HFFc6 (cell line): ENCODE results near the gene CDC20. TPM values are rescaled to one million over a fixed set of nuclear protein-coding genes. Genes with fewer than 3 reads are reported as not detected.

ENCODE experiments used
- DNase-seq: peaks from one replicate; pipeline ENCODE4 v3.0.0-alpha.2; 2018
- H3K27ac Mint-ChIP-seq: 2 replicates; pipeline ENCODE4 v1.8.0; 2020; ENCODE audit warnings: mild to moderate bottlenecking, mixed read lengths
- H3K27me3 Mint-ChIP-seq: 2 replicates; pipeline ENCODE4 v1.8.0; 2021; ENCODE audit warnings: mild to moderate bottlenecking, moderate library complexity, mixed read lengths; ENCODE audit not compliant: insufficient read depth
- H3K36me3 Mint-ChIP-seq: 2 replicates; pipeline ENCODE4 v1.8.0; 2021; ENCODE audit warnings: low read depth, mixed read lengths
- H3K4me1 Mint-ChIP-seq: 2 replicates; pipeline ENCODE4 v1.8.0; 2020; ENCODE audit warnings: low read depth, mixed read lengths
- H3K4me3 Mint-ChIP-seq: 2 replicates; pipeline ENCODE4 v1.8.0; 2020; ENCODE audit warnings: mild to moderate bottlenecking, moderate library complexity, mixed read lengths
- H3K9me3 Mint-ChIP-seq: 2 replicates; pipeline ENCODE4 v1.8.0; 2020; ENCODE audit warnings: mild to moderate bottlenecking, mixed read lengths
- total RNA-seq, 6 experiments: library from RNA; stranded (reverse); fragmentation: NEBNext Ultra II Directional; extraction: Animal tissue kit (Norgen Biotek cat#: 25700); gene quantifications; 2 replicates in 1 of 6; 3 replicates in 5 of 6; pipeline ENCODE4 v1.2.3, GENCODE V29; 2021
- TF ChIP-seq, protein P1 (sequence below): fragments of 200-600 bp; sonication (generic); IDR thresholded peaks from 2 replicates; pipeline ENCODE4 v1.5.0; 2021; ENCODE audit warnings: antibody characterized with exemption, mild to moderate bottlenecking

The CDC20 gene
- total RNA-seq, 6 experiments from 2014 or later, result 87.0 to 221 (median 183) TPM

DNA sequence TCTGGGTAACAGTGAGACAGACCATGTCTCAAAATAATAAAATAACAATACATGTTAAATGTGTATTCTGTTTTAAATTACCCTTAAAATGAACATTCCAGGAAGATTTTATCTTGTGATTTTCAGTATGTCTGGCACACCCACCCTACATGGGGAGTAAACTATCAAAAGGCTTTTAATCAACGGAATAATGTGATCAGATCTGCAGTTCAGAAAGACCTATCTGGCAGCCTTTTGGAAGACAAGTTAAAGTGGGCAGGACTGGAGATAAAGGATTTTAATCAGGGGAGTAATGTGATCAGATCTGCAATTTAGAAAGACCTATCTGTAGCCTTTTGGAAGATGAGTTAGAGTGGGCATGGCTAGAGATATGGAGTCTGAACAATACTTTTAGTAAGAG, 20.7 kb downstream of the CDC20 start:
- Mint-ChIP-seq H3K27ac (no peak overlapping the region), H3K4me3 (no peak overlapping the region), H3K27me3 (peaks cover 5% of the 10 kb centered on the region), H3K4me1 (peaks cover 27% of the 10 kb centered on the region), H3K9me3 (no peaks in the 10 kb centered on the region), H3K36me3 (peaks cover 41% of the 10 kb centered on the region)
- TF ChIP-seq, protein P1, sequence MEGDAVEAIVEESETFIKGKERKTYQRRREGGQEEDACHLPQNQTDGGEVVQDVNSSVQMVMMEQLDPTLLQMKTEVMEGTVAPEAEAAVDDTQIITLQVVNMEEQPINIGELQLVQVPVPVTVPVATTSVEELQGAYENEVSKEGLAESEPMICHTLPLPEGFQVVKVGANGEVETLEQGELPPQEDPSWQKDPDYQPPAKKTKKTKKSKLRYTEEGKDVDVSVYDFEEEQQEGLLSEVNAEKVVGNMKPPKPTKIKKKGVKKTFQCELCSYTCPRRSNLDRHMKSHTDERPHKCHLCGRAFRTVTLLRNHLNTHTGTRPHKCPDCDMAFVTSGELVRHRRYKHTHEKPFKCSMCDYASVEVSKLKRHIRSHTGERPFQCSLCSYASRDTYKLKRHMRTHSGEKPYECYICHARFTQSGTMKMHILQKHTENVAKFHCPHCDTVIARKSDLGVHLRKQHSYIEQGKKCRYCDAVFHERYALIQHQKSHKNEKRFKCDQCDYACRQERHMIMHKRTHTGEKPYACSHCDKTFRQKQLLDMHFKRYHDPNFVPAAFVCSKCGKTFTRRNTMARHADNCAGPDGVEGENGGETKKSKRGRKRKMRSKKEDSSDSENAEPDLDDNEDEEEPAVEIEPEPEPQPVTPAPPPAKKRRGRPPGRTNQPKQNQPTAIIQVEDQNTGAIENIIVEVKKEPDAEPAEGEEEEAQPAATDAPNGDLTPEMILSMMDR, result no peak
- DNase-seq, result no peak

DNA sequence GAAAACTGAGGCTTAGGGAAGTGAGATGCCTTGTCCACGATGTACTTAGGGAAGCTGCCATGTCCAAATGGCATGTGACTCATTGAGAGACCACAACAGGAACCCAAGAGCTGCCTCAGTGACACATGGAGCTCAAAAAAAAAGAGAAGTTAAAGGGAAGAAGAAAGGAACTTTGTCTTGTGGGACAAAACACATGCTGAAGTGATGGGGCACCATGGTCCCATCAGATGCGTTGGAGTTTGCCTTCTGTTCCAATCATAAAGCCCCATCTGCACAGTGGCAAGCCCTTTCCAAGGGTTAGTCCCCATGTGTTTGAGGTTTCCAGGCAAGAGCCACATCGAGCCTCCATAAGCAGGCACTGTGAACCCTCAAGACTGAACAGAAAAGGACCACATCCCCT, 22.8 kb downstream of the CDC20 start:
- peaks cover 28% of the 10 kb centered on the region for H3K4me1 Mint-ChIP-seq
- H3K36me3 Mint-ChIP-seq, result peaks cover 42% of the 10 kb centered on the region
- H3K4me3 Mint-ChIP-seq, result no peak overlapping the region
- H3K9me3 Mint-ChIP-seq, result no peaks in the 10 kb centered on the region
- DNase-seq, result no peak
- H3K27me3 Mint-ChIP-seq, result peaks cover 5% of the 10 kb centered on the region
- TF ChIP-seq, protein P1, result no peak
- peak overlapping the region; percentile 48 for H3K27ac Mint-ChIP-seq

- H3K9me3 Mint-ChIP-seq, result no peaks in the 10 kb centered on the region
Measured at GRCh38 chr1:43382027-43382779, 23.4 kb downstream of the CDC20 start.

GRCh38 chr1:43383449-43383848, 24.7 kb downstream of the CDC20 start:
- no peak for DNase-seq
- no peak overlapping the region for H3K4me3 Mint-ChIP-seq
- H3K9me3 Mint-ChIP-seq, result no peaks in the 10 kb centered on the region
- H3K4me1 Mint-ChIP-seq, result peaks cover 46% of the 10 kb centered on the region
- 0 out of 2 replicates have a peak, but pooled peaks cover 3% of the 10 kb centered on the region for H3K27me3 Mint-ChIP-seq
- H3K36me3 Mint-ChIP-seq, result peaks cover 53% of the 10 kb centered on the region
- TF ChIP-seq, protein P1, result peak; percentile 43
- peak overlapping the region; percentile 21; the same call in 1 of the 2 replicates for H3K27ac Mint-ChIP-seq

More at GRCh38 chr1:43382027-43382779, 23.4 kb downstream of the CDC20 start:
- peaks cover 5% of the 10 kb centered on the region; the same call in 1 of the 2 replicates for H3K27me3 Mint-ChIP-seq
- DNase-seq, result no peak
- peak overlapping the region; percentile 48 for H3K27ac Mint-ChIP-seq
- peaks cover 46% of the 10 kb centered on the region for H3K36me3 Mint-ChIP-seq
- no peak overlapping the region for H3K4me3 Mint-ChIP-seq
- H3K4me1 Mint-ChIP-seq, result peaks cover 33% of the 10 kb centered on the region
- TF ChIP-seq, protein P1, result no peak

DNA sequence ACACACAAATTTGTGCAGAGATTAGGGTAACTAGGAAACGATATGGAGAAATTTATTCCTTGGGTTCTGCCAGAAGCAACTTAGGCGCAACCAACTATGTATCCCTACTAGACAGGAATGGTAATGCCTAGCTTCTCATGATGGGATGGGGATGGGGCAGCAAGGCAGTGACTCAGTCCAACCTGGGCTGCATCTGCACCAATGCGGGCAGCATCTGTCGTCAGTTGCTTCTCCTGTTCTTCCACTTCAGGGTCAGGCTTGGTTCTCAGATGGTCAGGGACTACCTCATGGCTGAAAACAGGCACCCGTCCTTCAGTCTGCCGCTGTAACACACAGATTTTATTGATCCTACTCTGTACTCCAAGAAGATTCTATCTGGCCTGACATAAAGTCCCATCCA, 27.9 kb downstream of the CDC20 start:
- TF ChIP-seq, protein P1, result no peak
- H3K4me3 Mint-ChIP-seq, result no peak overlapping the region
- peaks cover 7% of the 10 kb centered on the region for H3K27me3 Mint-ChIP-seq
- H3K27ac Mint-ChIP-seq, result peak overlapping the region; percentile 46
- no peaks in the 10 kb centered on the region for H3K9me3 Mint-ChIP-seq
- no peak for DNase-seq
- H3K36me3 Mint-ChIP-seq, result peaks cover 56% of the 10 kb centered on the region
- peaks cover 51% of the 10 kb centered on the region for H3K4me1 Mint-ChIP-seq
